ENCODE results near the gene TAS1R3. TPM values are rescaled to one million over a fixed set of nuclear protein-coding genes. Genes with fewer than 3 reads are reported as not detected.

TAS1R3 gene
- total and polyA plus RNA-seq, 5 donors from 2014 or later = 0.06 to 2.0 (median 0.11) TPM; not detected in 2

DNA sequence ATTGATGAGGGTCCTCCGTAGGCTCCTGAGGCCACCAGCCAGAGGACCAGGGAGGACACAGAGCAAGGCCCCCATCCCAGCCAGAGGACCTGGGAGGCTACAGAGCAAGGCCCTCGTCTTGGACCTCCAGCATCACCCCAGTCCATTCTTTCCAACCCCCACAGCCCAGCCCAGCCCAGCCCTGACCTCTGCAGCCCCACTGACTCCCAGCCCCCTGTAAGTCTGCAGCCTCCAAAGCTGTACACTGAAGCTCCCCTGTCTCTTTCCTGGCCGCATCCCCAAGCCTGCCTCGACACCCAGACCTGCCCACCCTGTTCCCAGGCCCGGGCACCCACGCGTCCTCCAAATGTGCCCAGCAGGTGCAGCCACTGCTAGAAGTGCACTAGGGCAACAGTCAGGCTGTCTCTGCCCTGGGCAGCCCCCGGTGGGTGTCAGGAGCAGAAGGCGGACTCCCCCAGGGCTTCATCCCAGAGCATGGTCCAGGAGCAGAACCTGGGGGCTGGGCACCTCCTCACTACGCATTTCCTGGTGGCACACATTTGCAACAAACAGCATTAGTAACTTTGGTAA lies 16.0 kb downstream of the TAS1R3 start:
- H3K4me3 Mint-ChIP-seq = peak overlapping the region; percentile 73 to 80 (median 77)
- H3K36me3 Mint-ChIP-seq = no peaks in the 10 kb centered on the region
- no peak overlapping the region for H3K27ac ChIP-seq (ENCODE audit: insufficient read depth, low read length, poor library complexity, severe bottlenecking)
- H3K27me3 Mint-ChIP-seq = peaks cover 8% of the 10 kb centered on the region
- H3K4me1 ChIP-seq (ENCODE audit: control insufficient read depth, insufficient read depth, low read length, poor library complexity, severe bottlenecking) = peaks cover 20% of the 10 kb centered on the region
- DNase-seq = no peak
- no peak for ATAC-seq (ENCODE audit: low read depth in 2 of 2)
- no peak overlapping the region for H3K4me3 ChIP-seq (ENCODE audit: low read depth, low read length)
- H3K27me3 ChIP-seq (ENCODE audit: control insufficient read depth, insufficient read depth, low read length) = no peaks in the 10 kb centered on the region
- H3K36me3 ChIP-seq (ENCODE audit: control insufficient read depth, insufficient read depth, low read length) = no peaks in the 10 kb centered on the region
- no peaks in the 10 kb centered on the region for H3K9me3 Mint-ChIP-seq
- H3K27ac Mint-ChIP-seq = peak overlapping the region in 2 of 3 donors; percentile 60 to 65
- H3K9me3 ChIP-seq (ENCODE audit: control insufficient read depth in 2 of 2, low read length in 2 of 2) = no peaks in the 10 kb centered on the region
- H3K4me1 Mint-ChIP-seq = peaks cover 0 to 20% (median 3%) of the 10 kb centered on the region in 4 donors

DNA sequence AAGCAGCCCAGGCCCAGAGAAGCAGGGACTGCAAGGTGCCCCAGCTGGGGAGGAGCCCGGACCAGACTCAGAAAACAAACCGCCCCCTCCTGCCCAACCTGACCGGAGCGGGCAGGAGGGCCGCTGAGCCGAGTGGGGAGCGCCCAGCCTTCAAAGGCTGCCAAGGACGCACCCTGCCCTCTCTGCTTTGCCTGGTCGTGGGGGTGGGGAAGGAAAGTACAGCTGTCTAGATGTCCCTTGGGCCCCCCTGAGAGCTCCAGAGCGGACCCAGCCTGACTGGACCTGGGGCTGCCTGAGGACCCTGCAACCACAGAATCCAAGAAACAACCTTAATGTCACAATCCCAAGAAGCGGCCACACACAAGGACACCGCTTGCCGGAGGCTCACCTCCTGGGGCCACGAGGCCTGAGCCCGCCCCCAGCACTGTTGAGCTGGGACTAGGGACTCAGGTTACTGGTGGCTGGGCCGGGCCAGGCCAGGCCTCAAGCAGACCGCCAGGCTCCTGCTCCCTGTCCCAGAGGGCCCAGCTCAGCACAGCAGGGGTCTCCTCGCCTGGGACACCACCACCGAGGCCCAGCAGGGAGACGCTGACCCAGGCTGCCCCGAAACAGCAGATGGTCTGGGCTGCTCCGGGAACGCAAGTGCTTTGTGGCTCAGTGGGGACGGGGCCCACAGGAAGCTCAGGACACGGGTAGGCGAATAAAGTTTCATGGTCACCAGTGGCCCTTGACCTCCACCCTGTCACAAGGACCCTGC lies 16.8 kb downstream of the TAS1R3 start:
- H3K4me1 ChIP-seq (ENCODE audit: control insufficient read depth, insufficient read depth, low read length, poor library complexity, severe bottlenecking) = peaks cover 20% of the 10 kb centered on the region
- Mint-ChIP-seq H3K36me3 (no peaks in the 10 kb centered on the region), H3K27ac (peak overlapping the region in 1 of 3 donors; percentile 65), H3K4me1 (peaks cover 0 to 27% (median 3%) of the 10 kb centered on the region in 4 donors), H3K9me3 (no peaks in the 10 kb centered on the region), H3K27me3 (peaks cover 15% of the 10 kb centered on the region), H3K4me3 (peak overlapping the region; percentile 76 to 80 (median 78))
- H3K36me3 ChIP-seq (ENCODE audit: control insufficient read depth, insufficient read depth, low read length) = no peaks in the 10 kb centered on the region
- DNase-seq (no peak), ATAC-seq (ENCODE audit: low read depth in 2 of 2) (no peak)
- no peak overlapping the region for H3K4me3 ChIP-seq (ENCODE audit: low read depth, low read length)
- no peaks in the 10 kb centered on the region for H3K27me3 ChIP-seq (ENCODE audit: control insufficient read depth, insufficient read depth, low read length)
- no peaks in the 10 kb centered on the region for H3K9me3 ChIP-seq (ENCODE audit: control insufficient read depth in 2 of 2, low read length in 2 of 2)
- no peak overlapping the region for H3K27ac ChIP-seq (ENCODE audit: insufficient read depth, low read length, poor library complexity, severe bottlenecking)

- ATAC-seq (ENCODE audit: low read depth in 2 of 2) (peak; percentile 21 to 23), DNase-seq (no peak)
- Mint-ChIP-seq H3K4me3 (peak overlapping the region; percentile 76 to 80 (median 78)), H3K27ac (peak overlapping the region in 2 of 3 donors; percentile 14 to 55), H3K9me3 (no peaks in the 10 kb centered on the region), H3K27me3 (peaks cover 17% of the 10 kb centered on the region), H3K4me1 (peaks cover 0 to 32% (median 3%) of the 10 kb centered on the region in 4 donors), H3K36me3 (no peaks in the 10 kb centered on the region)
- no peaks in the 10 kb centered on the region for H3K9me3 ChIP-seq (ENCODE audit: control insufficient read depth in 2 of 2, low read length in 2 of 2)
- no peak overlapping the region for H3K4me3 ChIP-seq (ENCODE audit: low read depth, low read length)
- no peaks in the 10 kb centered on the region for H3K27me3 ChIP-seq (ENCODE audit: control insufficient read depth, insufficient read depth, low read length)
- no peaks in the 10 kb centered on the region for H3K36me3 ChIP-seq (ENCODE audit: control insufficient read depth, insufficient read depth, low read length)
- H3K27ac ChIP-seq (ENCODE audit: insufficient read depth, low read length, poor library complexity, severe bottlenecking) = no peak overlapping the region
- H3K4me1 ChIP-seq (ENCODE audit: control insufficient read depth, insufficient read depth, low read length, poor library complexity, severe bottlenecking) = peaks cover 21% of the 10 kb centered on the region
Measured at GRCh38 chr1:1348420-1349255, 17.6 kb downstream of the TAS1R3 start.

- Mint-ChIP-seq H3K4me3 (peak within 1 kb of the TSS; percentile 76 to 80 (median 78)), H3K9me3 (no peaks in the 10 kb centered on the region), H3K36me3 (no peaks in the 10 kb centered on the region), H3K27ac (peak within 1 kb of the TSS in 2 of 3 donors; percentile 14 to 55), H3K27me3 (peaks cover 17% of the 10 kb centered on the region), H3K4me1 (peaks cover 0 to 37% (median 3%) of the 10 kb centered on the region in 4 donors)
- Histone ChIP-seq H3K27ac (ENCODE audit: insufficient read depth, low read length, poor library complexity, severe bottlenecking) (peak within 1 kb of the TSS; percentile 69), H3K9me3 (ENCODE audit: control insufficient read depth in 2 of 2, low read length in 2 of 2) (no peaks in the 10 kb centered on the region), H3K27me3 (ENCODE audit: control insufficient read depth, insufficient read depth, low read length) (no peaks in the 10 kb centered on the region), H3K36me3 (ENCODE audit: control insufficient read depth, insufficient read depth, low read length) (no peaks in the 10 kb centered on the region), H3K4me1 (ENCODE audit: control insufficient read depth, insufficient read depth, low read length, poor library complexity, severe bottlenecking) (peaks cover 29% of the 10 kb centered on the region), H3K4me3 (ENCODE audit: low read depth, low read length) (no peak within 1 kb of the TSS)
- peak; percentile 77 to 78 for ATAC-seq (ENCODE audit: low read depth in 2 of 2)
- DNase-seq = peak; percentile 61 to 75 (median 66)
Measured at GRCh38 chr1:1349256-1350012, 18.4 kb downstream of the TAS1R3 start, which contains the start of gene DVL1. DVL1 (minus strand) TSS chr1:1349418; CDS start chr1:1349065, 353 bp downstream.

- ATAC-seq (ENCODE audit: low read depth in 2 of 2) = no peak
- Histone ChIP-seq H3K4me3 (ENCODE audit: low read depth, low read length) (no peak overlapping the region), H3K36me3 (ENCODE audit: control insufficient read depth, insufficient read depth, low read length) (no peaks in the 10 kb centered on the region), H3K4me1 (ENCODE audit: control insufficient read depth, insufficient read depth, low read length, poor library complexity, severe bottlenecking) (peaks cover 37% of the 10 kb centered on the region), H3K9me3 (ENCODE audit: control insufficient read depth in 2 of 2, low read length in 2 of 2) (no peaks in the 10 kb centered on the region), H3K27ac (ENCODE audit: insufficient read depth, low read length, poor library complexity, severe bottlenecking) (no peak overlapping the region), H3K27me3 (ENCODE audit: control insufficient read depth, insufficient read depth, low read length) (no peaks in the 10 kb centered on the region)
- H3K4me3 Mint-ChIP-seq = peak overlapping the region; percentile 79 to 85 (median 84)
- no peaks in the 10 kb centered on the region for H3K36me3 Mint-ChIP-seq
- H3K9me3 Mint-ChIP-seq = no peaks in the 10 kb centered on the region
- H3K27ac Mint-ChIP-seq = peak overlapping the region in 1 of 3 donors; percentile 92
- peaks cover 17% of the 10 kb centered on the region for H3K27me3 Mint-ChIP-seq
- no peak for DNase-seq
- H3K4me1 Mint-ChIP-seq = peaks cover 0 to 35% (median 2%) of the 10 kb centered on the region in 4 donors
Measured at GRCh38 chr1:1351511-1352427, 20.7 kb downstream of the TAS1R3 start.

DNA sequence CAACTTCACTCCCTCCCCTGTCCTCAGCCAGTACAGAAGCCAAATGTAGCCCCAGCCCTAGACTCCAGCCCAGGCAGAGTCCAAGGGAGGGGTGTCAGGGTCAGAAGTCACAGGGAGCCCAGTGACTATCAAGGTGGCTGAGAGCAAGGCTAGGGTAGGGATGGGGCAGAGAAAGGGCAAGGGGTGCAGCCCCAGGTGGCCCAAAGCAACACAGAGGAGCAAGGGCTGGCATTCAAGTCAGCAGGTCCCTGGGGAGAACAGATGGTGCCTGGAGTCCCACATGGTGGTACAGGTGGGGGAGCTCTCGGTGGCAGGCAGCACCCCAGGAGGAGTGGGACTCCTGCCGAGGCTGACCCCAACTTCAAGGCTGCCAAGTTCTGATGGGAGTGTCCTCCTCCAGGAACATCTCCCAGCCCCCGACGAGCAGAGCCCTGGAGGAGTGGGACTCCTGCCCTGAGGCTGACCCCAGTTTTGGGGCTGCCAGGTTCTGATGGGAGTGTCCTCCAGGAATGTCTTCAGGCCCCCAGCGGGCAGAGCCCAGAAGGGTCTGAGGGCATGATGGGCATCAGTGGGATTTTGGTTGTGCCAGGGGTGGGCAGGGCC lies 21.8 kb downstream of the TAS1R3 start:
- no peak overlapping the region for H3K27ac Mint-ChIP-seq
- DNase-seq (no peak), ATAC-seq (ENCODE audit: low read depth in 2 of 2) (no peak)
- H3K27me3 Mint-ChIP-seq = peaks cover 23% of the 10 kb centered on the region
- H3K4me3 ChIP-seq (ENCODE audit: low read depth, low read length) = no peak overlapping the region
- H3K9me3 Mint-ChIP-seq = no peaks in the 10 kb centered on the region
- no peaks in the 10 kb centered on the region for H3K27me3 ChIP-seq (ENCODE audit: control insufficient read depth, insufficient read depth, low read length)
- H3K4me1 Mint-ChIP-seq = peaks cover 0 to 24% (median 0%) of the 10 kb centered on the region in 4 donors
- no peak overlapping the region for H3K27ac ChIP-seq (ENCODE audit: insufficient read depth, low read length, poor library complexity, severe bottlenecking)
- H3K4me1 ChIP-seq (ENCODE audit: control insufficient read depth, insufficient read depth, low read length, poor library complexity, severe bottlenecking) = peaks cover 29% of the 10 kb centered on the region
- peak overlapping the region; percentile 79 to 85 (median 84) for H3K4me3 Mint-ChIP-seq
- H3K36me3 Mint-ChIP-seq = no peaks in the 10 kb centered on the region
- H3K36me3 ChIP-seq (ENCODE audit: control insufficient read depth, insufficient read depth, low read length) = no peaks in the 10 kb centered on the region
- no peaks in the 10 kb centered on the region for H3K9me3 ChIP-seq (ENCODE audit: control insufficient read depth in 2 of 2, low read length in 2 of 2)
